ENCODE data around the gene PPA2.

PPA2 gene

GRCh38 chr4:105473324-105474098, at the start of gene PPA2:
TSS of gene PPA2 (minus strand) at chr4:105474062. CDS start at chr4:105474050, 12 bp downstream.
- H3K27ac ChIP-seq (ENCODE audit: extremely low read depth, low read depth, low read length): peak within 1 kb of the TSS; percentile 79
- peaks cover 0 to 2% of the 10 kb centered on the region in 2 experiments; a peak in 1 of 3 replicates for H3K36me3 ChIP-seq (ENCODE audit: control insufficient read depth in 2 of 2, insufficient read depth in 1 of 2, low read length in 2 of 2)
- ChIA-PET CTCF (interaction anchor here (0.6 to 2.5 kb wide), 17 partner anchors 9 to 1409 kb away, joined by 3 to 13 read pairs (median 3); no protein-coding TSS in a partner anchor), POLR2A (interaction anchor here (0.6 to 1.8 kb wide), 13 partner anchors 8 to 1412 kb away, joined by 3 to 7 read pairs (median 4); partner anchors contain the start of genes GSTCD, INTS12, TBCK and TET2)
- H3K4me1 ChIP-seq (ENCODE audit: control insufficient read depth, insufficient read depth, low read length): no peaks in the 10 kb centered on the region
- no peaks in the 10 kb centered on the region for H3K9me3 ChIP-seq (ENCODE audit: control insufficient read depth, insufficient read depth, low read depth, low read length)
- peak within 1 kb of the TSS; percentile 91 for H3K4me3 ChIP-seq (ENCODE audit: low read depth, low read length)
- TF ChIP-seq ZBTB49 (tag by site-specific recombination; IDR thresholded peaks at IDR 0.05; ENCODE audit: low read depth) (no peak), PRDM4 (tag by site-specific recombination; IDR thresholded peaks at IDR 0.05) (no peak), ZNF114 (tag by site-specific recombination; IDR thresholded peaks at IDR 0.05) (no peak), RBAK (tag by site-specific recombination; IDR thresholded peaks at IDR 0.05) (no peak), ZNF341 (tag by site-specific recombination; IDR thresholded peaks at IDR 0.05; ENCODE audit: low read depth) (peak; percentile 55; the same call in 1 of the 2 replicates), ZNF175 (tag by site-specific recombination; IDR thresholded peaks at IDR 0.05) (no peak), ZNF394 (tag by site-specific recombination; IDR thresholded peaks at IDR 0.05; ENCODE audit: borderline replicate concordance) (peak; percentile 37; the same call in 1 of the 2 replicates), YY2 (tag by site-specific recombination; IDR thresholded peaks at IDR 0.05) (0 out of 2 replicates have a peak, but pooled peaks have one; percentile 9), TSHZ1 (tag by site-specific recombination; IDR thresholded peaks at IDR 0.05; ENCODE audit: borderline replicate concordance) (no peak), ZBTB1 (tag by site-specific recombination; IDR thresholded peaks at IDR 0.05) (no peak), ZNF449 (tag by site-specific recombination; IDR thresholded peaks at IDR 0.05) (peak; percentile 70; the same call in 1 of the 2 replicates), ZNF10 (tag by site-specific recombination; IDR thresholded peaks at IDR 0.05) (no peak), ZFP3 (tag by site-specific recombination; IDR thresholded peaks at IDR 0.05; ENCODE audit: low read depth) (no peak), ZBTB8A (tag by site-specific recombination; IDR thresholded peaks at IDR 0.05) (peak; percentile 78), ZNF610 (tag by site-specific recombination; IDR thresholded peaks at IDR 0.05; ENCODE audit: borderline replicate concordance) (0 out of 2 replicates have a peak, but pooled peaks have one; percentile 58), ZNF18 (tag by site-specific recombination; IDR thresholded peaks at IDR 0.05) (peak; percentile 87), SP2 (tag by site-specific recombination; IDR thresholded peaks at IDR 0.05) (peak; percentile 69), ZSCAN30 (tag by site-specific recombination; IDR thresholded peaks at IDR 0.05) (peak; percentile 71), ZNF621 (tag by site-specific recombination; IDR thresholded peaks at IDR 0.05) (no peak), ZNF501 (tag by site-specific recombination; IDR thresholded peaks at IDR 0.05) (peak; percentile 83; the same call in 1 of the 2 replicates), ZBTB10 (tag by site-specific recombination; IDR thresholded peaks at IDR 0.05) (peak; percentile 74; the same call in 1 of the 2 replicates), ZEB2 (tag by site-specific recombination; IDR thresholded peaks at IDR 0.05) (peak; percentile 92)
